Measurements from ENCODE around the gene COPS6. TPM values are rescaled to one million over a fixed set of nuclear protein-coding genes. Genes with fewer than 3 reads are reported as not detected.
A peak's percentile ranks its signal among the peaks of the same experiment; 100 is the strongest.

COPS6 gene
- total and polyA plus RNA-seq, 7 donors = 58.4 to 91.3 (median 80.2) TPM

DNA sequence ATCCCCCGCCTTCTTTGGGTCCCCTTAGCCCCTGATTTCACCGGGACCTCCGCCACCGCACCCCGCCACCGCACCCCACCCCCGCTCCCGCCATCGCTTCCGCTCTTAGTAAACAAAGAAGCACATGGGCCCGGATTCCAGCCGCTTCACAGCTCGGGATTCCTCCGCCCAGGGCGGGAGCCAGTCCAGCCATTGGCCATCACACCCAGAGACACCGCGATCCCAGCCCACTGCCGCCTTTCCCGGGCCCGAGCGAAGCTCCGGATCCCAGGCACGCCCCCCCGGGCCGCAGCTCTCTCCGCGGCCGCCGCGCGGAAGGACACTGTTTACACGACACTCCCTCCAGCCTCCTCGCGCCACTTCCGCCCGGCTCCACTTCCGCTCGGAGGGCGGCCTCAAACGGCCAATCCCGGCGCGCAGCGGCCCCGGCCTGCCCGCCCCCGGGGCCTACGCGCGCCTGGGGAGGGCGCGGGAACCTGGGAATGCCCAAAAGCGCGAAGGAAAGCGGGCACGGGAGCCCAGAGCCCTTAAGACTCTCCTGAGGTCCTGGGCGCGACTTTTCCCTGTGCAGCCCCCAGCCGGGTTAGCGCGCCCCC is 11.7 kb downstream of the COPS6 start:
- WGBS, 2 donors = 0 to 1% methylated on average over 61 of the region's 61 CpGs
- intact Hi-C loops (cut with DNase I) = loop anchor here (1.0 to 2.0 kb wide), 4 partner anchors 12 to 51 kb away; partner anchors contain the start of genes CNPY4, COPS6, MBLAC1 and TAF6
- peaks cover 0 to 41% (median 25%) of the 10 kb centered on the region in 4 donors for H3K4me1 ChIP-seq
- DNase-seq = peak; percentile 97
- H3K27ac ChIP-seq = peak overlapping the region; percentile 95 to 99 (median 97)
- no peak for TF ChIP-seq POLR2A (IDR thresholded peaks at IDR 0.05)
- peak in 1 of 4 donors; percentile 62 for TF ChIP-seq EP300 (IDR thresholded peaks at IDR 0.05)
- peak; percentile 64 to 84 (median 81) for TF ChIP-seq POLR2AphosphoS5 (IDR thresholded peaks at IDR 0.05)
- no peak for TF ChIP-seq CTCF (IDR thresholded peaks at IDR 0.05)
- no peaks in the 10 kb centered on the region for H3K9me3 ChIP-seq
- H3K4me3 ChIP-seq = peak overlapping the region; percentile 66 to 89 (median 82)
- H3K36me3 ChIP-seq = peaks cover 31 to 71% (median 43%) of the 10 kb centered on the region in 4 donors
- no peaks in the 10 kb centered on the region for H3K27me3 ChIP-seq

DNA sequence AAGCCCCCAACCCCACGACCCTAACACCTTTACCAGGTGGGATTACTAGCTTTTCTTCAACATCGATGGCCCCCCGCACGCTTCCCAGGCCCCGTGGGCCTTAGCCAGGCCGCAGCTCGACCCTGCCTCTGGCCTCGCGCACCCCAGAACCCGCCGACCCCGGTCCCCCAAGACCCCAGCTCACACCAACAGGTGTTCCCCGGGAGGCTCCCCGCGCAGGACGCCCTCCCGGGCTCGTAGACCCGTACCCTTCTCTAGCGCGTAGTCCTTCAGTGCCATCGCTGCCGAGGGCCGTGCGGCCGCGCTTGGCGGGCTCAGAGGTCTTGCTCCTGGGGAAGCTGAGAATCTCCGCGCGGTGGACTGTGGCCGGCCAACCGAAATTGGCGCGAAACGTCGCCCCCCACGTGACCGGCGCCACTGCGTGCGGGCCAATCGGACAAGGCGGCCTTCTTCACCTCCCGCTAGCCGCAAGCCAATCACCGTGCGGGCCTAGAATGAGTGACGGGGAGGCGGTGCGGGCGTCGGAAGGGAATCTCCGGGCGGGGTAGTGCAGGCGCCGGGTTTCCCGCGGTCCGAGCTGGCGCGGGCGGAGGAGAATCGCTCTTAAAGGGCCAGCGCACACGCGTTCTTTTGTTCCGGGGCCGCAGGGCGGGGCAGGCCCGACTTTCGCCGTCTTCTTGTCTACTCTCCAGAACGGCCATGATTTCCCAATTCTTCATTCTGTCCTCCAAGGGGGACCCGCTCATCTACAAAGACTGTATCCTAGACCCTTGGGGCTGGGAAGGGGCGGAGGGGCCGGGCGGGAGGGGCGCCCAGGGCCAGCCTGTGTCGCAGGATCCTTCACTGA is 12.5 kb downstream of the COPS6 start, which contains the start of the genes AP4M1 and MCM7:
TSS of gene AP4M1 (plus strand) at position 628 of the 847 bp plus-strand sequence. CDS start at position 700, 72 bp downstream.
TSS of gene MCM7 (minus strand) at position 382 of the 847 bp plus-strand sequence. CDS start at position 279, 103 bp downstream.
- DNase-seq = peak; percentile 100
- H3K4me3 ChIP-seq = peak within 1 kb of the TSS; percentile 66 to 89 (median 82)
- TF ChIP-seq POLR2AphosphoS5 (IDR thresholded peaks at IDR 0.05) (peak in 3 of 4 donors; percentile 59 to 79 (median 60)), POLR2A (IDR thresholded peaks at IDR 0.05) (no peak), EP300 (IDR thresholded peaks at IDR 0.05) (no peak)
- H3K27ac ChIP-seq = peak within 1 kb of the TSS; percentile 95 to 99 (median 97)
- H3K9me3 ChIP-seq = no peaks in the 10 kb centered on the region
- H3K36me3 ChIP-seq = peaks cover 24 to 71% (median 41%) of the 10 kb centered on the region in 4 donors
- WGBS, 2 donors = 0% methylated on average over 80 of the region's 80 CpGs
- H3K4me1 ChIP-seq = peaks cover 0 to 41% (median 25%) of the 10 kb centered on the region in 4 donors
- intact Hi-C loops (cut with DNase I) = loop anchor here (2.0 kb wide), 2 partner anchors 18 to 26 kb away; partner anchors contain the start of genes CNPY4, MBLAC1 and TAF6
- H3K27me3 ChIP-seq = no peaks in the 10 kb centered on the region

- DNase-seq = no peak
- H3K4me3 ChIP-seq = no peak overlapping the region
- peaks cover 0 to 39% (median 25%) of the 10 kb centered on the region in 4 donors for H3K4me1 ChIP-seq
- no peak for TF ChIP-seq POLR2A (IDR thresholded peaks at IDR 0.05)
- no peak for TF ChIP-seq EP300 (IDR thresholded peaks at IDR 0.05)
- no peak for TF ChIP-seq POLR2AphosphoS5 (IDR thresholded peaks at IDR 0.05)
- no peak for TF ChIP-seq CTCF (IDR thresholded peaks at IDR 0.05)
- H3K9me3 ChIP-seq = no peaks in the 10 kb centered on the region
- H3K36me3 ChIP-seq = peaks cover 15 to 71% (median 40%) of the 10 kb centered on the region in 4 donors
- WGBS, 2 donors = 91 to 93% methylated on average over 17 of the region's 17 CpGs
- no peaks in the 10 kb centered on the region for H3K27me3 ChIP-seq
- peak overlapping the region in 3 of 4 donors; percentile 96 to 99 (median 98) for H3K27ac ChIP-seq
- intact Hi-C loops (cut with DNase I) = no loop called here
Measured at GRCh38 chr7:100102950-100103840, 14.4 kb downstream of the COPS6 start.

DNA sequence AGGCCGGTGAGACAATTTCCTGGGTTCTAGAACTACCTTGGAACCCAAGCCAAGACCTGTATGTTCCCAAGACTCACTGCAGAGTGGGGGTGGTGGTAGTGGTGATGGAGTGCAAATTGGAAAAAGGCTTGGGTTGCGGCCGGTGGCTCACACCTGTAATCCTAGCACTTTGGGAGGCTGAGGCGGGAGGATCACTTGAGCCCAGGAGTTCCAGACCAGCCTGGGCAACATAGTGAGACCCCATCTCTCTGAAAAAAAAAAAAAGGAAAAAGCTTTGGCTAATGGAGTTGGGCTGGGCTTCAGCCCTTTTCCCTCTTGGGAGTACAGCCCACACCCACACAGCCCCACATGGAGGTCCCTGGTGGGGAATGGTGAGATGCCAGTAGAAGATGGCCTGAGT is 16.8 kb downstream of the COPS6 start:
- Histone ChIP-seq H3K4me1 (peaks cover 0 to 18% (median 11%) of the 10 kb centered on the region in 4 donors), H3K9me3 (no peaks in the 10 kb centered on the region), H3K27me3 (no peaks in the 10 kb centered on the region), H3K27ac (no peak overlapping the region), H3K4me3 (no peak overlapping the region), H3K36me3 (peaks cover 14 to 76% (median 38%) of the 10 kb centered on the region in 4 donors)
- no peak for DNase-seq
- 94 to 96% methylated on average over 4 of the region's 4 CpGs for WGBS, 2 donors
- intact Hi-C loops (cut with DNase I) = no loop called here
- TF ChIP-seq CTCF (IDR thresholded peaks at IDR 0.05) (no peak), POLR2AphosphoS5 (IDR thresholded peaks at IDR 0.05) (no peak), EP300 (IDR thresholded peaks at IDR 0.05) (no peak), POLR2A (IDR thresholded peaks at IDR 0.05) (no peak)
